ENCODE data around the gene C13orf46. TPM values are rescaled to one million over a fixed set of nuclear protein-coding genes. Genes with fewer than 3 reads are reported as not detected.

The C13orf46 gene
- total RNA-seq, 1 experiment from 2014 or later, result 0.07 TPM

GRCh38 chr13:113917594-113918371 is 56.1 kb downstream of the C13orf46 start:
- Histone ChIP-seq H4K20me1 (ENCODE audit: low read length) (no peaks in the 10 kb centered on the region), H3K4me3 (ENCODE audit: low read length) (no peak overlapping the region), H2AFZ (ENCODE audit: low read length) (no peak overlapping the region), H3K27me3 (ENCODE audit: low read length) (no peaks in the 10 kb centered on the region), H3K79me2 (ENCODE audit: low read length) (no peaks in the 10 kb centered on the region), H3K9me2 (replicated peaks; ENCODE audit: low read length) (no peaks in the 10 kb centered on the region), H3K9ac (ENCODE audit: low read length) (no peak overlapping the region), H3F3A (ENCODE audit: low read length, unreplicated experiment) (peaks cover 4% of the 10 kb centered on the region), H3K36me3 (ENCODE audit: low read depth, low read length) (no peaks in the 10 kb centered on the region), H3K4me1 (ENCODE audit: insufficient read depth, low read length) (peaks cover 12% of the 10 kb centered on the region), H3K9me3 (ENCODE audit: low read length) (no peaks in the 10 kb centered on the region), H3K4me2 (ENCODE audit: low read length) (no peak overlapping the region), H3K27ac (ENCODE audit: low read length) (no peak overlapping the region)
- ChIA-PET POLR2A (ENCODE audit: unreplicated experiment) (interaction anchor here (0.6 kb wide), 1 partner anchor 75 kb away, joined by 36 read pairs; no protein-coding TSS in a partner anchor), CTCF (no interaction called here)
- DNase-seq, result no peak
- TF ChIP-seq EZH2phosphoT487 (IDR thresholded peaks at IDR 0.05; ENCODE audit: borderline replicate concordance, low read length), result no peak
- TF ChIP-seq EZH2 (IDR thresholded peaks at IDR 0.05; ENCODE audit: low read length, unreplicated experiment), result no peak
- TF ChIP-seq, protein P1, sequence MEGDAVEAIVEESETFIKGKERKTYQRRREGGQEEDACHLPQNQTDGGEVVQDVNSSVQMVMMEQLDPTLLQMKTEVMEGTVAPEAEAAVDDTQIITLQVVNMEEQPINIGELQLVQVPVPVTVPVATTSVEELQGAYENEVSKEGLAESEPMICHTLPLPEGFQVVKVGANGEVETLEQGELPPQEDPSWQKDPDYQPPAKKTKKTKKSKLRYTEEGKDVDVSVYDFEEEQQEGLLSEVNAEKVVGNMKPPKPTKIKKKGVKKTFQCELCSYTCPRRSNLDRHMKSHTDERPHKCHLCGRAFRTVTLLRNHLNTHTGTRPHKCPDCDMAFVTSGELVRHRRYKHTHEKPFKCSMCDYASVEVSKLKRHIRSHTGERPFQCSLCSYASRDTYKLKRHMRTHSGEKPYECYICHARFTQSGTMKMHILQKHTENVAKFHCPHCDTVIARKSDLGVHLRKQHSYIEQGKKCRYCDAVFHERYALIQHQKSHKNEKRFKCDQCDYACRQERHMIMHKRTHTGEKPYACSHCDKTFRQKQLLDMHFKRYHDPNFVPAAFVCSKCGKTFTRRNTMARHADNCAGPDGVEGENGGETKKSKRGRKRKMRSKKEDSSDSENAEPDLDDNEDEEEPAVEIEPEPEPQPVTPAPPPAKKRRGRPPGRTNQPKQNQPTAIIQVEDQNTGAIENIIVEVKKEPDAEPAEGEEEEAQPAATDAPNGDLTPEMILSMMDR (conservative IDR thresholded peaks at IDR 0.05; ENCODE audit: low read depth, low read length), result no peak
- intact Hi-C loops (cut with micrococcal nuclease), result no loop called here
- BruUV-seq (replicated peaks), result no TSS peak
- no peak for ATAC-seq

DNA sequence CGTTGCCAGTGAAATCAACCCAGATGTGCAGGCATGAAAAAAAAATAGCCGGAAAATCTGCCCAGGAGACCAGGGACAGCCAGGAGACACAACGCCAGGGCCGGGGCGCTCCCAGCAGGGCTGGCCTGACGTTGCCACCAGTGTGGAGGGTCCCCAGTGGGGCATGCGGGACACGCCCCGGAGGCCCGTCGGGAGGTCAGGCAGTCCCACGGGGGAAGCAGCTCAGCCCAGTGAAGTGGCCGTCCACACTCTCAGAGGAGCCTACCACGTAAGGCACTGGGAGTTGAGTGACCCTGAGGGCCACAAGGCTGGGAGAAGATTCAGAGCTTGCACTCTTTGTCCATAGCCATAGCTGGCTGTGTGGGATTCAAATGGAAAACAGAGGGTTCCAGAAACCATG is 56.8 kb downstream of the C13orf46 start:
- BruUV-seq (replicated peaks), result no TSS peak
- no peaks in the 10 kb centered on the region for H3K9me3 ChIP-seq (ENCODE audit: low read length)
- H3K79me2 ChIP-seq (ENCODE audit: low read length), result no peaks in the 10 kb centered on the region
- H3K9me2 ChIP-seq (replicated peaks; ENCODE audit: low read length), result no peaks in the 10 kb centered on the region
- no peaks in the 10 kb centered on the region for H3K36me3 ChIP-seq (ENCODE audit: low read depth, low read length)
- TF ChIP-seq, protein P1 (conservative IDR thresholded peaks at IDR 0.05; ENCODE audit: low read depth, low read length), result no peak
- TF ChIP-seq EZH2 (IDR thresholded peaks at IDR 0.05; ENCODE audit: low read length, unreplicated experiment), result no peak
- no peaks in the 10 kb centered on the region for H3K27me3 ChIP-seq (ENCODE audit: low read length)
- ATAC-seq (no peak), DNase-seq (no peak)
- no peak overlapping the region for H3K4me2 ChIP-seq (ENCODE audit: low read length)
- H2AFZ ChIP-seq (ENCODE audit: low read length), result no peak overlapping the region
- H4K20me1 ChIP-seq (ENCODE audit: low read length), result no peaks in the 10 kb centered on the region
- peaks cover 4% of the 10 kb centered on the region for H3F3A ChIP-seq (ENCODE audit: low read length, unreplicated experiment)
- ChIA-PET CTCF (no interaction called here), POLR2A (ENCODE audit: unreplicated experiment) (interaction anchor here (0.6 kb wide), 1 partner anchor 74 kb away, joined by 36 read pairs; no protein-coding TSS in a partner anchor)
- H3K27ac ChIP-seq (ENCODE audit: low read length), result no peak overlapping the region
- peaks cover 12% of the 10 kb centered on the region for H3K4me1 ChIP-seq (ENCODE audit: insufficient read depth, low read length)
- no peak overlapping the region for H3K9ac ChIP-seq (ENCODE audit: low read length)
- H3K4me3 ChIP-seq (ENCODE audit: low read length), result no peak overlapping the region
- intact Hi-C loops (cut with micrococcal nuclease), result no loop called here

GRCh38 chr13:113916330-113916815 is 57.5 kb downstream of the C13orf46 start:
- Histone ChIP-seq H2AFZ (ENCODE audit: low read length) (no peak overlapping the region), H3K9me3 (ENCODE audit: low read length) (no peaks in the 10 kb centered on the region), H3F3A (ENCODE audit: low read length, unreplicated experiment) (peaks cover 4% of the 10 kb centered on the region), H3K9me2 (replicated peaks; ENCODE audit: low read length) (no peaks in the 10 kb centered on the region), H3K4me2 (ENCODE audit: low read length) (no peak overlapping the region), H3K36me3 (ENCODE audit: low read depth, low read length) (no peaks in the 10 kb centered on the region), H4K20me1 (ENCODE audit: low read length) (no peaks in the 10 kb centered on the region), H3K9ac (ENCODE audit: low read length) (no peak overlapping the region), H3K4me3 (ENCODE audit: low read length) (no peak overlapping the region), H3K27me3 (ENCODE audit: low read length) (no peaks in the 10 kb centered on the region), H3K79me2 (ENCODE audit: low read length) (no peaks in the 10 kb centered on the region), H3K4me1 (ENCODE audit: insufficient read depth, low read length) (peaks cover 12% of the 10 kb centered on the region), H3K27ac (ENCODE audit: low read length) (no peak overlapping the region)
- TF ChIP-seq EZH2 (IDR thresholded peaks at IDR 0.05; ENCODE audit: low read length, unreplicated experiment) (no peak), EZH2phosphoT487 (IDR thresholded peaks at IDR 0.05; ENCODE audit: borderline replicate concordance, low read length) (no peak)
- TF ChIP-seq, protein P1 (conservative IDR thresholded peaks at IDR 0.05; ENCODE audit: low read depth, low read length), result no peak
- POLR2A ChIA-PET (ENCODE audit: unreplicated experiment), result no interaction called here
- intact Hi-C loops (cut with micrococcal nuclease), result no loop called here
- ATAC-seq (no peak), DNase-seq (no peak)
- BruUV-seq (replicated peaks), result no TSS peak
- CTCF ChIA-PET, result no interaction called here
